IMR-90 (cell line): ENCODE data around the gene KDM3B. TPM values are rescaled to one million over a fixed set of nuclear protein-coding genes. Genes with fewer than 3 reads are reported as not detected.
A peak's percentile ranks its signal among the peaks of the same experiment; 100 is the strongest.

Experiments used
- ATAC-seq: fragments of 200-7000 bp; cut with Tn5 transposase; 2 replicates; pipeline ENCODE4 v1.9.1; 2020; ENCODE audit warnings: low read depth, mild to moderate bottlenecking, moderate library complexity
- BruUV-seq: library from RNA; stranded (reverse); fragments of 400-500 nt; replicated peaks from 2 replicates; lab custom pipeline; 2021; lab: Mats Ljungman, UMichigan
- CTCF ChIA-PET: fragments of 300-600 bp; formaldehyde crosslinking; extraction: SDS; loops from one replicate; lab custom pipeline; 2021; ENCODE audit warnings: antibody characterized with exemption; lab: Yijun Ruan, JAX
- POLR2A ChIA-PET: fragments of 300-600 bp; sonication (Branson Sonifier 250); formaldehyde crosslinking; loops from one replicate; lab custom pipeline; 2022; ENCODE audit warnings: antibody characterized with exemption; ENCODE audit not compliant: unreplicated experiment; lab: Charles Lee
- DNase-seq: peaks from one replicate; pipeline ENCODE4 v3.0.0; 2013
- H2AFZ ChIP-seq: replicated peaks from 2 replicates; pipeline ENCODE3; 2013; ENCODE audit warnings: low read length, mild to moderate bottlenecking; ENCODE audit not compliant: poor library complexity
- H2AK5ac ChIP-seq: 2 replicates; pipeline ENCODE4 v1.6.1; 2013; ENCODE audit warnings: low read depth, low read length, inconsistent platforms
- H2AK9ac ChIP-seq: replicated peaks from 2 replicates; pipeline ENCODE3; 2013; ENCODE audit warnings: mild to moderate bottlenecking, low read depth, low read length, moderate library complexity; ENCODE audit not compliant: poor library complexity
- H2BK120ac ChIP-seq: 2 replicates; pipeline ENCODE4 v1.6.1; 2013; ENCODE audit warnings: low read depth, low read length, inconsistent platforms
- H2BK15ac ChIP-seq: 3 replicates; pipeline ENCODE4 v1.6.1; 2013; ENCODE audit warnings: low read depth, low read length, inconsistent platforms
- H2BK20ac ChIP-seq: 2 replicates; pipeline ENCODE4 v1.6.1; 2013; ENCODE audit warnings: low read depth, mild to moderate bottlenecking, inconsistent platforms, low read length, moderate library complexity
- H2BK5ac ChIP-seq: 2 replicates; pipeline ENCODE4 v1.6.1; 2013; ENCODE audit warnings: mild to moderate bottlenecking, low read depth, low read length, inconsistent platforms; ENCODE audit not compliant: poor library complexity, severe bottlenecking
- H3K14ac ChIP-seq: replicated peaks from 2 replicates; pipeline ENCODE4 v1.6.1; 2013; ENCODE audit warnings: low read depth, low read length, inconsistent platforms
- H3K18ac ChIP-seq: 2 replicates; pipeline ENCODE4 v1.6.1; 2013; ENCODE audit warnings: low read depth, low read length, control low read depth
- H3K23ac ChIP-seq: 2 replicates; pipeline ENCODE4 v1.6.1; 2013; ENCODE audit warnings: low read depth, low read length, inconsistent platforms
- H3K27ac ChIP-seq: 2 replicates; pipeline ENCODE4 v1.5.1; 2013; ENCODE audit warnings: mild to moderate bottlenecking, control low read depth, low read length; ENCODE audit not compliant: insufficient read depth
- H3K27me3 ChIP-seq: 2 replicates; pipeline ENCODE4 v1.6.1; 2013; ENCODE audit warnings: low read length; ENCODE audit not compliant: control insufficient read depth, insufficient read depth
- H3K36me3 ChIP-seq: 2 replicates; pipeline ENCODE4 v1.6.1; 2013; ENCODE audit warnings: low read length, mixed read lengths; ENCODE audit not compliant: control insufficient read depth, insufficient read depth
- H3K4ac ChIP-seq: 2 replicates; pipeline ENCODE4 v1.6.1; 2013; ENCODE audit warnings: low read depth, low read length, inconsistent platforms
- H3K4me1 ChIP-seq: 2 replicates; pipeline ENCODE4 v1.6.1; 2013; ENCODE audit warnings: low read length, mixed read lengths; ENCODE audit not compliant: control insufficient read depth, insufficient read depth
- H3K4me2 ChIP-seq: 2 replicates; pipeline ENCODE4 v1.6.1; 2013; ENCODE audit warnings: low read depth, mild to moderate bottlenecking, control low read depth, low read length, moderate library complexity
- H3K4me3 ChIP-seq: 2 replicates; pipeline ENCODE4 v1.5.1; 2013; ENCODE audit warnings: low read depth, mild to moderate bottlenecking, control low read depth, low read length, moderate library complexity; ENCODE audit not compliant: insufficient read depth
- H3K56ac ChIP-seq: 2 replicates; pipeline ENCODE4 v1.6.1; 2013; ENCODE audit warnings: low read length, inconsistent platforms; ENCODE audit not compliant: insufficient read depth; ENCODE audit errors: extremely low read depth
- H3K79me1 ChIP-seq, 2 experiments: 2 replicates each; pipeline ENCODE4 v1.6.1; 2013; ENCODE audit warnings: low read length in 2 of 2, inconsistent platforms in 1 of 2, low read depth in 1 of 2
- H3K9ac ChIP-seq: 2 replicates; pipeline ENCODE4 v1.6.1; 2013; ENCODE audit warnings: low read depth, low read length, control low read depth
- H3K9me1 ChIP-seq: 2 replicates; pipeline ENCODE4 v1.6.1; 2013; ENCODE audit warnings: low read length, inconsistent platforms; ENCODE audit not compliant: insufficient read depth
- H3K9me3 ChIP-seq: 2 replicates; pipeline ENCODE4 v1.6.1; 2013; ENCODE audit warnings: low read length; ENCODE audit not compliant: control insufficient read depth, insufficient read depth
- H4K20me1 ChIP-seq: 2 replicates; pipeline ENCODE4 v1.6.1; 2013; ENCODE audit warnings: low read length, inconsistent platforms; ENCODE audit not compliant: insufficient read depth
- H4K5ac ChIP-seq: 2 replicates; pipeline ENCODE4 v1.6.1; 2013; ENCODE audit warnings: mild to moderate bottlenecking, low read depth, low read length, control low read depth
- H4K8ac ChIP-seq, 2 experiments: 2 replicates each; pipeline ENCODE4 v1.6.1; 2013; ENCODE audit warnings: low read depth in 2 of 2, low read length in 2 of 2, control low read depth in 1 of 2, inconsistent platforms in 1 of 2
- H4K91ac ChIP-seq: 2 replicates; pipeline ENCODE4 v1.6.1; 2013; ENCODE audit warnings: low read depth, low read length, inconsistent platforms; ENCODE audit not compliant: insufficient read depth
- BHLHE40 ChIP-seq: fragments of 150-350 bp; IDR thresholded peaks from 2 replicates; pipeline ENCODE4 v1.6.1; 2016; ENCODE audit warnings: mild to moderate bottlenecking, low read depth, low read length
- CEBPB ChIP-seq: IDR thresholded peaks from 2 replicates; pipeline ENCODE4 v1.6.1; 2012; ENCODE audit warnings: low read depth, low read length, improper control_type of control experiment
- CHD1 ChIP-seq: IDR thresholded peaks from 2 replicates; pipeline ENCODE4 v1.6.1; 2012; ENCODE audit warnings: low read depth, low read length, improper control_type of control experiment
- ELK1 ChIP-seq: fragments of 150-350 bp; IDR thresholded peaks from 2 replicates; pipeline ENCODE4 v1.6.1; 2016; ENCODE audit warnings: low read depth, mild to moderate bottlenecking, low read length, moderate library complexity, borderline replicate concordance
- FOS ChIP-seq: fragments of 150-350 bp; IDR thresholded peaks from 2 replicates; pipeline ENCODE4 v1.6.1; 2016; ENCODE audit warnings: low read depth, low read length
- MAZ ChIP-seq: IDR thresholded peaks from 2 replicates; pipeline ENCODE4 v1.6.1; 2012; ENCODE audit warnings: low read depth, mild to moderate bottlenecking, low read length, improper control_type of control experiment, moderate library complexity, borderline replicate concordance
- MXI1 ChIP-seq: IDR thresholded peaks from 2 replicates; pipeline ENCODE4 v1.6.1; 2012; ENCODE audit warnings: low read depth, mild to moderate bottlenecking, low read length, moderate library complexity, borderline replicate concordance
- NFE2L2 ChIP-seq: fragments of 150-350 bp; IDR thresholded peaks from 2 replicates; pipeline ENCODE4 v1.6.1; 2016; ENCODE audit warnings: low read depth, mild to moderate bottlenecking, low read length
- POLR2A ChIP-seq: IDR thresholded peaks from 2 replicates; pipeline ENCODE4 v1.6.1; 2012; ENCODE audit warnings: mild to moderate bottlenecking, low read depth, low read length
- RAD21 ChIP-seq: IDR thresholded peaks from 2 replicates; pipeline ENCODE4 v1.6.1; 2012; ENCODE audit warnings: low read length, improper control_type of control experiment
- RCOR1 ChIP-seq: IDR thresholded peaks from 2 replicates; pipeline ENCODE4 v1.6.1; 2012; ENCODE audit warnings: mild to moderate bottlenecking, low read length, improper control_type of control experiment; ENCODE audit not compliant: insufficient replicate concordance
- SMC3 ChIP-seq: fragments of 150-350 bp; IDR thresholded peaks from 2 replicates; pipeline ENCODE4 v1.6.1; 2016; ENCODE audit warnings: low read depth, mild to moderate bottlenecking, antibody characterized with exemption, low read length, moderate library complexity
- WGBS, 2 experiments: methylation state at CpG; one replicate each; pipeline versions ENCODE4 v1.1.5 to v1.1.7; 2013; ENCODE audit warnings: missing lambda C conversion rate in 2 of 2; ENCODE audit not compliant: insufficient read length in 1 of 2; ENCODE audit errors: extremely low coverage in 2 of 2; 5-methylcytosine and 5-hydroxymethylcytosine counted together
- dilution Hi-C: fragments of 300-500 bp; cut with HindIII; formaldehyde crosslinking; loops from one replicate; pipeline ENCODE4 v1.14.3; 2018; ENCODE audit warnings: low sequenced_read_pairs; ENCODE audit not compliant: unreplicated experiment
- in situ Hi-C: fragments of 300-500 bp; cut with MboI; formaldehyde crosslinking; loops from 3 replicates; pipeline ENCODE4 v1.14.3; 2019; ENCODE audit warnings: low sequenced_read_pairs, inconsistent platforms, mixed read lengths
- intact Hi-C: fragments of 100-400 bp; cut with micrococcal nuclease; formaldehyde crosslinking; loops from 2 replicates; pipeline ENCODE4 v1.10.0; 2022
- polyA plus RNA-seq, 3 experiments: library from polyadenylated mRNA; depleted of rRNA; stranded (reverse); fragments of >200 nt; gene quantifications; 2 replicates each; pipeline ENCODE4 v1.2.3, GENCODE V29; 2012; ENCODE audit warnings: low replicate concordance in 1 of 3
- total RNA-seq: library from RNA; depleted of rRNA; stranded (reverse); fragments of >200 nt; gene quantifications from 2 replicates; pipeline ENCODE4 v1.2.3, GENCODE V29; 2012
- TF ChIP-seq, protein P1 (sequence below): conservative IDR thresholded peaks from 2 replicates; pipeline ENCODE4 v1.5.1; 2012; ENCODE audit warnings: mild to moderate bottlenecking, low read depth, low read length, improper control_type of control experiment
- TF ChIP-seq, protein P2 (sequence below): fragments of 150-350 bp; IDR thresholded peaks from 2 replicates; pipeline ENCODE4 v1.6.1; 2017; ENCODE audit warnings: mild to moderate bottlenecking, antibody characterized with exemption, low read length, low read depth

The KDM3B gene
- total and polyA plus RNA-seq, 2 of the 4 experiments (the other 2 are of a cell fraction): 19.4 to 35.8 TPM

- DNase-seq (peak; percentile 89), ATAC-seq (peak; percentile 91)
- H3K36me3 ChIP-seq: peaks cover 10% of the 10 kb centered on the region
- H2AFZ ChIP-seq: peak within 1 kb of the TSS; percentile 99
- H4K91ac ChIP-seq: peak within 1 kb of the TSS; percentile 100
- peak within 1 kb of the TSS; percentile 100 for H2BK120ac ChIP-seq
- H3K79me1 ChIP-seq: peaks cover 7 to 41% of the 10 kb centered on the region in 2 experiments; a peak in 3 of 4 replicates
- H3K4me2 ChIP-seq: peak within 1 kb of the TSS; percentile 99
- H3K14ac ChIP-seq: peak within 1 kb of the TSS; percentile 100
- H2BK5ac ChIP-seq: peak within 1 kb of the TSS; percentile 98
- POLR2A ChIA-PET: interaction anchor here (0.5 to 0.6 kb wide), 2 partner anchors 14 to 1772 kb away, joined by 3 to 5 read pairs; partner anchors contain the start of gene KDM3B
- peak within 1 kb of the TSS; percentile 100 for H2BK15ac ChIP-seq
- H3K27ac ChIP-seq: peak within 1 kb of the TSS; percentile 97
- peak within 1 kb of the TSS; percentile 99 for H3K56ac ChIP-seq
- in situ Hi-C loops: no loop called here
- no peak for TF ChIP-seq SMC3
- TF ChIP-seq POLR2A: peak; percentile 100
- TF ChIP-seq CEBPB: no peak
- TF ChIP-seq MAZ: peak; percentile 90
- TF ChIP-seq BHLHE40: peak; percentile 97
- TF ChIP-seq, protein P1, sequence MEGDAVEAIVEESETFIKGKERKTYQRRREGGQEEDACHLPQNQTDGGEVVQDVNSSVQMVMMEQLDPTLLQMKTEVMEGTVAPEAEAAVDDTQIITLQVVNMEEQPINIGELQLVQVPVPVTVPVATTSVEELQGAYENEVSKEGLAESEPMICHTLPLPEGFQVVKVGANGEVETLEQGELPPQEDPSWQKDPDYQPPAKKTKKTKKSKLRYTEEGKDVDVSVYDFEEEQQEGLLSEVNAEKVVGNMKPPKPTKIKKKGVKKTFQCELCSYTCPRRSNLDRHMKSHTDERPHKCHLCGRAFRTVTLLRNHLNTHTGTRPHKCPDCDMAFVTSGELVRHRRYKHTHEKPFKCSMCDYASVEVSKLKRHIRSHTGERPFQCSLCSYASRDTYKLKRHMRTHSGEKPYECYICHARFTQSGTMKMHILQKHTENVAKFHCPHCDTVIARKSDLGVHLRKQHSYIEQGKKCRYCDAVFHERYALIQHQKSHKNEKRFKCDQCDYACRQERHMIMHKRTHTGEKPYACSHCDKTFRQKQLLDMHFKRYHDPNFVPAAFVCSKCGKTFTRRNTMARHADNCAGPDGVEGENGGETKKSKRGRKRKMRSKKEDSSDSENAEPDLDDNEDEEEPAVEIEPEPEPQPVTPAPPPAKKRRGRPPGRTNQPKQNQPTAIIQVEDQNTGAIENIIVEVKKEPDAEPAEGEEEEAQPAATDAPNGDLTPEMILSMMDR: no peak
- no peak for TF ChIP-seq FOS
- TF ChIP-seq RAD21: peak; percentile 21
- TF ChIP-seq NFE2L2: 0 out of 2 replicates have a peak, but pooled peaks have one; percentile 18
- TF ChIP-seq CHD1: peak; percentile 92; the same call in 1 of the 2 replicates
- TF ChIP-seq RCOR1: no peak
- no peak for TF ChIP-seq MXI1
- TF ChIP-seq, protein P2, sequence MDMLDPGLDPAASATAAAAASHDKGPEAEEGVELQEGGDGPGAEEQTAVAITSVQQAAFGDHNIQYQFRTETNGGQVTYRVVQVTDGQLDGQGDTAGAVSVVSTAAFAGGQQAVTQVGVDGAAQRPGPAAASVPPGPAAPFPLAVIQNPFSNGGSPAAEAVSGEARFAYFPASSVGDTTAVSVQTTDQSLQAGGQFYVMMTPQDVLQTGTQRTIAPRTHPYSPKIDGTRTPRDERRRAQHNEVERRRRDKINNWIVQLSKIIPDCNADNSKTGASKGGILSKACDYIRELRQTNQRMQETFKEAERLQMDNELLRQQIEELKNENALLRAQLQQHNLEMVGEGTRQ: peak; percentile 20; the same call in 1 of the 2 replicates
- no peak for TF ChIP-seq ELK1
- H2AK5ac ChIP-seq: peak within 1 kb of the TSS; percentile 87
- H3K4me1 ChIP-seq: peaks cover 3% of the 10 kb centered on the region
- no peaks in the 10 kb centered on the region for H3K9me3 ChIP-seq
- peak within 1 kb of the TSS; percentile 99 for H2BK20ac ChIP-seq
- peak within 1 kb of the TSS; percentile 82 for H4K5ac ChIP-seq
- peaks cover 30% of the 10 kb centered on the region for H4K20me1 ChIP-seq
- intact Hi-C loops: no loop called here
- H3K9ac ChIP-seq: peak within 1 kb of the TSS; percentile 96
- no TSS peak for BruUV-seq
- peaks cover 15% of the 10 kb centered on the region for H3K9me1 ChIP-seq
- peak within 1 kb of the TSS; percentile 97 for H2AK9ac ChIP-seq
- H3K27me3 ChIP-seq: no peaks in the 10 kb centered on the region
- CTCF ChIA-PET: interaction anchor here (1.6 kb wide), 1 partner anchor 14 kb away, joined by 8 read pairs; no protein-coding TSS in a partner anchor
- H3K23ac ChIP-seq: peak within 1 kb of the TSS; percentile 99
- H4K8ac ChIP-seq: peak within 1 kb of the TSS; percentile 95 to 96
- H3K4me3 ChIP-seq: peak within 1 kb of the TSS; percentile 65
- WGBS, 2 experiments: no CpG with 5 or more reads among the region's 56 CpGs
- peak within 1 kb of the TSS; percentile 100 for H3K4ac ChIP-seq
- peak within 1 kb of the TSS; percentile 92 for H3K18ac ChIP-seq
- dilution Hi-C loops: no loop called here
Measured at GRCh38 chr5:138337685-138338410, 14.6 kb upstream of the KDM3B start, which contains the start of gene FAM53C. FAM53C (plus strand) TSS chr5:138338266; CDS start chr5:138341336, 3,070 bp downstream.
